Osteoblast (primary cell): ENCODE measurements around the gene GRIK3. TPM values are rescaled to one million over a fixed set of nuclear protein-coding genes. Genes with fewer than 3 reads are reported as not detected.

Experiments used
- DNase-seq: peaks from one replicate; pipeline ENCODE4 v3.0.0; 2011; ENCODE audit warnings: low spot score, mixed read lengths; ENCODE audit not compliant: insufficient read length; ENCODE audit errors: missing footprints
- H2AFZ ChIP-seq: 2 replicates; pipeline ENCODE4 v1.6.0; 2011; ENCODE audit warnings: mild to moderate bottlenecking, low read length
- H3K27ac ChIP-seq: 2 replicates; pipeline ENCODE4 v1.5.1; 2011; ENCODE audit warnings: mild to moderate bottlenecking, low read depth, low read length, moderate library complexity
- H3K27me3 ChIP-seq: 2 replicates; pipeline ENCODE4 v1.6.0; 2012; ENCODE audit warnings: mild to moderate bottlenecking, control low read depth, inconsistent platforms, low read length, moderate library complexity; ENCODE audit not compliant: insufficient read depth
- H3K36me3 ChIP-seq: 2 replicates; pipeline ENCODE4 v1.5.1; 2011; ENCODE audit warnings: mild to moderate bottlenecking, low read length, control low read depth, moderate library complexity; ENCODE audit not compliant: insufficient read depth
- H3K4me1 ChIP-seq: 2 replicates; pipeline ENCODE4 v1.5.1; 2011; ENCODE audit warnings: mild to moderate bottlenecking, low read length, control low read depth, moderate library complexity; ENCODE audit not compliant: insufficient read depth
- H3K4me2 ChIP-seq: 2 replicates; pipeline ENCODE4 v1.6.0; 2011; ENCODE audit warnings: mild to moderate bottlenecking, low read length; ENCODE audit not compliant: insufficient read depth
- H3K4me3 ChIP-seq: fragments of 200-600 bp; sonication (generic); 3 replicates; pipeline ENCODE4 v1.5.1; 2012; ENCODE audit warnings: mild to moderate bottlenecking, low read length, inconsistent platforms; ENCODE audit not compliant: insufficient read depth
- H3K79me2 ChIP-seq: 2 replicates; pipeline ENCODE4 v1.6.0; 2012; ENCODE audit warnings: mild to moderate bottlenecking, low read length, control low read depth, inconsistent platforms; ENCODE audit not compliant: insufficient read depth
- H3K9me3 ChIP-seq: 2 replicates; pipeline ENCODE4 v1.5.1; 2011; ENCODE audit warnings: low read depth, low read length, control low read depth
- H4K20me1 ChIP-seq: 2 replicates; pipeline ENCODE4 v1.6.0; 2012; ENCODE audit warnings: mild to moderate bottlenecking, low read length, control low read depth; ENCODE audit not compliant: insufficient read depth
- CTCF ChIP-seq: IDR thresholded peaks from 2 replicates; pipeline ENCODE4 v1.5.1; 2011; ENCODE audit warnings: mild to moderate bottlenecking, low read depth, low read length, moderate library complexity; ENCODE audit errors: extremely low read depth
- total RNA-seq: library from RNA; depleted of rRNA; stranded (reverse); fragments of >200 nt; gene quantifications from 2 replicates; pipeline ENCODE4 v1.2.3, GENCODE V29; 2012

Gene GRIK3
- total RNA-seq, 1 donor: not detected

- TF ChIP-seq CTCF: no peak
- H2AFZ ChIP-seq: no peak overlapping the region
- no peak for DNase-seq
- H3K79me2 ChIP-seq: no peaks in the 10 kb centered on the region
- no peaks in the 10 kb centered on the region for H3K36me3 ChIP-seq
- H3K27ac ChIP-seq: no peak overlapping the region
- H3K4me2 ChIP-seq: no peak overlapping the region
- no peaks in the 10 kb centered on the region for H4K20me1 ChIP-seq
- H3K4me1 ChIP-seq: no peaks in the 10 kb centered on the region
- H3K9me3 ChIP-seq: no peaks in the 10 kb centered on the region
- no peak overlapping the region for H3K4me3 ChIP-seq
- H3K27me3 ChIP-seq: no peaks in the 10 kb centered on the region
Measured at GRCh38 chr1:37001703-37002102, 32.6 kb downstream of the GRIK3 start.

- H3K79me2 ChIP-seq: no peaks in the 10 kb centered on the region
- H3K27me3 ChIP-seq: no peaks in the 10 kb centered on the region
- TF ChIP-seq CTCF: no peak
- H3K36me3 ChIP-seq: no peaks in the 10 kb centered on the region
- H3K27ac ChIP-seq: no peak overlapping the region
- H4K20me1 ChIP-seq: no peaks in the 10 kb centered on the region
- no peak overlapping the region for H3K4me2 ChIP-seq
- no peaks in the 10 kb centered on the region for H3K4me1 ChIP-seq
- no peaks in the 10 kb centered on the region for H3K9me3 ChIP-seq
- H3K4me3 ChIP-seq: no peak overlapping the region
- H2AFZ ChIP-seq: no peak overlapping the region
- no peak for DNase-seq
Measured at GRCh38 chr1:36996106-36996505, 38.2 kb downstream of the GRIK3 start.

GRCh38 chr1:36994868-36995267 lies 39.4 kb downstream of the GRIK3 start:
- no peak overlapping the region for H3K4me2 ChIP-seq
- H3K79me2 ChIP-seq: no peaks in the 10 kb centered on the region
- no peaks in the 10 kb centered on the region for H3K27me3 ChIP-seq
- H3K4me3 ChIP-seq: no peak overlapping the region
- H3K27ac ChIP-seq: no peak overlapping the region
- no peaks in the 10 kb centered on the region for H3K36me3 ChIP-seq
- no peak for TF ChIP-seq CTCF
- H3K4me1 ChIP-seq: no peaks in the 10 kb centered on the region
- no peaks in the 10 kb centered on the region for H4K20me1 ChIP-seq
- no peaks in the 10 kb centered on the region for H3K9me3 ChIP-seq
- DNase-seq: no peak
- no peak overlapping the region for H2AFZ ChIP-seq

- Histone ChIP-seq H3K27me3 (no peaks in the 10 kb centered on the region), H3K9me3 (no peaks in the 10 kb centered on the region), H4K20me1 (no peaks in the 10 kb centered on the region), H2AFZ (no peak overlapping the region), H3K4me3 (no peak overlapping the region), H3K4me2 (no peak overlapping the region), H3K79me2 (no peaks in the 10 kb centered on the region), H3K4me1 (no peaks in the 10 kb centered on the region), H3K36me3 (no peaks in the 10 kb centered on the region), H3K27ac (no peak overlapping the region)
- DNase-seq: no peak
- TF ChIP-seq CTCF: no peak
Measured at GRCh38 chr1:36994294-36994693, 40.0 kb downstream of the GRIK3 start.
